Type B pancreatic cell (in vitro differentiated cells): Measurements from ENCODE around the gene PSME1. TPM values are rescaled to one million over a fixed set of nuclear protein-coding genes. Genes with fewer than 3 reads are reported as not detected.

Experiments used
- DNase-seq: peaks from one replicate; pipeline ENCODE4 v3.0.0; 2021; ENCODE audit warnings: mixed read lengths; ENCODE audit not compliant: unreplicated experiment; ENCODE audit errors: extremely low spot score
- H3K27ac Mint-ChIP-seq: 2 replicates; pipeline ENCODE4 v1.8.0; 2021; ENCODE audit warnings: mild to moderate bottlenecking, mixed read lengths
- H3K27me3 Mint-ChIP-seq: 2 replicates; pipeline ENCODE4 v1.8.0; 2021; ENCODE audit warnings: mixed read lengths
- H3K36me3 Mint-ChIP-seq: 2 replicates; pipeline ENCODE4 v1.8.0; 2021; ENCODE audit warnings: mixed read lengths
- H3K4me1 Mint-ChIP-seq: one replicate; pipeline ENCODE4 v1.8.0; 2021; ENCODE audit warnings: mixed read lengths; ENCODE audit not compliant: unreplicated experiment
- H3K4me3 Mint-ChIP-seq: 2 replicates; pipeline ENCODE4 v1.8.0; 2021; ENCODE audit warnings: mild to moderate bottlenecking, mixed read lengths
- H3K9me3 Mint-ChIP-seq: 2 replicates; pipeline ENCODE4 v1.8.0; 2021; ENCODE audit warnings: mixed read lengths
- total RNA-seq: library from RNA; stranded (reverse); gene quantifications from 2 replicates; pipeline ENCODE4 v1.2.1, GENCODE V29; 2021; ENCODE audit warnings: low replicate concordance
- TF ChIP-seq, protein P1 (sequence below): fragments of 200-600 bp; sonication (generic); conservative IDR thresholded peaks from 2 replicates; pipeline ENCODE4 v1.5.0; 2021; ENCODE audit warnings: antibody characterized with exemption, mild to moderate bottlenecking

The PSME1 gene
- total RNA-seq, 1 donor from 2014 or later, result 142 TPM

DNA sequence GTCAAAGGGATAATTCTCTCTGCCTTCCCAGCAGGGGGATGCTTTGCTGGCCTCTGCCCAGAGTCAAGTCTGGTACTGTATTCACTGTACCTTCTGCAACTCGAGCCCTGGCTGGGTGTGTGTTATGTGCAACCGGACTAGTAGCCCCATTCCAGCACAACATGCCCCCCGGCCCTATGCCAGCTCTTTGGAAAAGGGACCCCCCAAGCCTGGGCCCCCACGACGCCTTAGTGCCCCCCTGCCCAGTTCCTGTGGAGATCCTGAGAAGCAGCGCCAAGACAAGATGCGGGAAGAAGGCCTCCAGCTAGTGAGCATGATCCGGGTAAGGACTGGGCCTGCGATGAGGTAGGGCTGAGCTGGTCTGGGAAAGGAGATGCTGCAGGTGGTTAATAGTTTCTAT lies 14.6 kb downstream of the PSME1 start:
- Mint-ChIP-seq H3K36me3 (peaks cover 14% of the 10 kb centered on the region), H3K4me3 (no peak overlapping the region)
- TF ChIP-seq, protein P1, sequence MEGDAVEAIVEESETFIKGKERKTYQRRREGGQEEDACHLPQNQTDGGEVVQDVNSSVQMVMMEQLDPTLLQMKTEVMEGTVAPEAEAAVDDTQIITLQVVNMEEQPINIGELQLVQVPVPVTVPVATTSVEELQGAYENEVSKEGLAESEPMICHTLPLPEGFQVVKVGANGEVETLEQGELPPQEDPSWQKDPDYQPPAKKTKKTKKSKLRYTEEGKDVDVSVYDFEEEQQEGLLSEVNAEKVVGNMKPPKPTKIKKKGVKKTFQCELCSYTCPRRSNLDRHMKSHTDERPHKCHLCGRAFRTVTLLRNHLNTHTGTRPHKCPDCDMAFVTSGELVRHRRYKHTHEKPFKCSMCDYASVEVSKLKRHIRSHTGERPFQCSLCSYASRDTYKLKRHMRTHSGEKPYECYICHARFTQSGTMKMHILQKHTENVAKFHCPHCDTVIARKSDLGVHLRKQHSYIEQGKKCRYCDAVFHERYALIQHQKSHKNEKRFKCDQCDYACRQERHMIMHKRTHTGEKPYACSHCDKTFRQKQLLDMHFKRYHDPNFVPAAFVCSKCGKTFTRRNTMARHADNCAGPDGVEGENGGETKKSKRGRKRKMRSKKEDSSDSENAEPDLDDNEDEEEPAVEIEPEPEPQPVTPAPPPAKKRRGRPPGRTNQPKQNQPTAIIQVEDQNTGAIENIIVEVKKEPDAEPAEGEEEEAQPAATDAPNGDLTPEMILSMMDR, result no peak

DNA sequence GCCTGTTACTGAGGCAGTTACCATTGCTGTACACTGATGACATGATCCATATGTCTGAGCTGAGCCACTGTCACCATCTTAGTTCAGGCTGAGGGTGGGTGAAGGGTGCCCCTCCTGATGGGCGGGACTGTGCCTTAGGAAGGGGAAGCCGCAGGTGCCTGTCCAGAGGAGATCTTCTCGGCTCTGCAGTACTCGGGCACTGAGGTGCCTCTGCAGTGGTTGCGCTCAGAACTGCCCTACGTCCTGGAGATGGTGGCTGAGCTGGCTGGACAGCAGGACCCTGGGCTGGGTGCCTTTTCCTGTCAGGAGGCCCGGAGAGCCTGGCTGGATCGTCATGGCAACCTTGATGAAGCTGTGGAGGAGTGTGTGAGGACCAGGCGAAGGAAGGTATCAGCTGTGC lies 15.0 kb downstream of the PSME1 start:
- H3K36me3 Mint-ChIP-seq, result peaks cover 18% of the 10 kb centered on the region
- DNase-seq, result no peak
- peaks cover 16% of the 10 kb centered on the region for H3K4me1 Mint-ChIP-seq
- TF ChIP-seq, protein P1, result no peak
- H3K4me3 Mint-ChIP-seq, result no peak overlapping the region
- no peaks in the 10 kb centered on the region for H3K27me3 Mint-ChIP-seq
- no peaks in the 10 kb centered on the region for H3K9me3 Mint-ChIP-seq
- no peak overlapping the region for H3K27ac Mint-ChIP-seq

More for the DNA sequence above, 14.6 kb downstream of the PSME1 start:
- no peaks in the 10 kb centered on the region for H3K9me3 Mint-ChIP-seq
- no peak overlapping the region for H3K27ac Mint-ChIP-seq
- H3K4me1 Mint-ChIP-seq, result peaks cover 21% of the 10 kb centered on the region
- DNase-seq, result no peak
- H3K27me3 Mint-ChIP-seq, result no peaks in the 10 kb centered on the region

DNA sequence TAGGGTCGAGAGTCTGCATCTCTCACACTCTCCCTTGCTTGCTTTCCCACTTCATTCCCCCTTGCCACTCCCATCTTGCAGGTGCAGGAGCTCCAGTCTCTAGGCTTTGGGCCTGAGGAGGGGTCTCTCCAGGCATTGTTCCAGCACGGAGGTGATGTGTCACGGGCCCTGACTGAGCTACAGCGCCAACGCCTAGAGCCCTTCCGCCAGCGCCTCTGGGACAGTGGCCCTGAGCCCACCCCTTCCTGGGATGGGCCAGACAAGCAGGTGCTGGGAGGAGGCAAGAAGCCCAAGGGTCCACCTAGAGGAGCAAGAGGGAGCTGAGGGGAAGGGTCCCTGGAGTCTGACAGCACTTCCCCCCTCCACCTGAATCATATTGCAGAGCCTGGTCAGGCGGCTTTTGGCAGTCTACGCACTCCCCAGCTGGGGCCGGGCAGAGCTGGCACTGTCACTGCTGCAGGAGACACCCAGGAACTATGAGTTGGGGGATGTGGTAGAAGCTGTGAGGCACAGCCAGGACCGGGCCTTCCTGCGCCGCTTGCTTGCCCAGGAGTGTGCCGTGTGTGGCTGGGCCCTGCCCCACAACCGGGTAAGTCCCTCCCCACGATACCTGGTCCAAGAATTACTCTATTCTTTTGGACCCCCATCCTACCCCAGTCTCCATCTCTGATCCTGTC lies 15.5 kb downstream of the PSME1 start:
- H3K4me1 Mint-ChIP-seq, result peaks cover 12% of the 10 kb centered on the region
- TF ChIP-seq, protein P1, result no peak

DNA sequence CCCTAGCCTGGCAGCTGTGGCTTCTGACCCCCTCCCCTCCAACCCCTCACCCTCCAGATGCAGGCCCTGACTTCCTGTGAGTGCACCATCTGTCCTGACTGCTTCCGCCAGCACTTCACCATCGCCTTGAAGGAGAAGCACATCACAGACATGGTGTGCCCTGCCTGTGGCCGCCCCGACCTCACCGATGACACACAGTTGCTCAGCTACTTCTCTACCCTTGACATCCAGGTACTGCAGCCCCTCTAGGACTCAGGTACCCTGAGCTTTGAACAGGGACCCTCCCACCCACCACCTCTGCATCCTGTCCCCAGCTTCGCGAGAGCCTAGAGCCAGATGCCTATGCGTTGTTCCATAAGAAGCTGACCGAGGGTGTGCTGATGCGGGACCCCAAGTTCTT lies 19.1 kb downstream of the PSME1 start:
- peaks cover 19% of the 10 kb centered on the region for H3K36me3 Mint-ChIP-seq
- no peaks in the 10 kb centered on the region for H3K4me1 Mint-ChIP-seq
- no peak for DNase-seq
- TF ChIP-seq, protein P1, result no peak
- no peaks in the 10 kb centered on the region for H3K27me3 Mint-ChIP-seq
- H3K9me3 Mint-ChIP-seq, result no peaks in the 10 kb centered on the region
- no peak overlapping the region for H3K27ac Mint-ChIP-seq
- no peak overlapping the region for H3K4me3 Mint-ChIP-seq

More for the DNA sequence above, 15.5 kb downstream of the PSME1 start:
- no peak overlapping the region for H3K27ac Mint-ChIP-seq
- no peak for DNase-seq
- peaks cover 19% of the 10 kb centered on the region for H3K36me3 Mint-ChIP-seq
- H3K9me3 Mint-ChIP-seq, result no peaks in the 10 kb centered on the region
- H3K27me3 Mint-ChIP-seq, result no peaks in the 10 kb centered on the region
- H3K4me3 Mint-ChIP-seq, result no peak overlapping the region

DNA sequence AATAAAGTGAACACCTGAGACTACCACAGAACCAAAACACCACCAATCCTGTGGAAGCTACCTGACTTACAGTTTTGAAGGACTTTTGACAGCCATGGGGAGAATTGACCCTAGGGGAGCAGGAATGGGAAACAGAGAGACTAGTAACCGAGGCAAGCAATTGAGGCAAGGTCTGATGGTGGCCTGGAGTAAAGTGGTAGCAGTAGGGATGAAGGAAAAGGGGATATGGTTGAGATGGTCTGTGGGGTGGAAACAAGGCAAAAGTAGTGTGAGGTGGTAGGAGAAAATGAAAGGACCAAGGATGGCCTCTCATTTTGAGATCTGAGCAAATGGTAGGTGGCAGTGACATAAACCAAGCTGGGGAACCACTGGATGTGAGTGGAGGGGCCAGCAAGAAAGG lies 20.8 kb downstream of the PSME1 start:
- no peaks in the 10 kb centered on the region for H3K9me3 Mint-ChIP-seq
- DNase-seq, result no peak
- H3K36me3 Mint-ChIP-seq, result peaks cover 21% of the 10 kb centered on the region
- no peak overlapping the region for H3K27ac Mint-ChIP-seq
- TF ChIP-seq, protein P1, result no peak
- H3K27me3 Mint-ChIP-seq, result no peaks in the 10 kb centered on the region
- H3K4me3 Mint-ChIP-seq, result no peak overlapping the region
- H3K4me1 Mint-ChIP-seq, result peaks cover 10% of the 10 kb centered on the region

DNA sequence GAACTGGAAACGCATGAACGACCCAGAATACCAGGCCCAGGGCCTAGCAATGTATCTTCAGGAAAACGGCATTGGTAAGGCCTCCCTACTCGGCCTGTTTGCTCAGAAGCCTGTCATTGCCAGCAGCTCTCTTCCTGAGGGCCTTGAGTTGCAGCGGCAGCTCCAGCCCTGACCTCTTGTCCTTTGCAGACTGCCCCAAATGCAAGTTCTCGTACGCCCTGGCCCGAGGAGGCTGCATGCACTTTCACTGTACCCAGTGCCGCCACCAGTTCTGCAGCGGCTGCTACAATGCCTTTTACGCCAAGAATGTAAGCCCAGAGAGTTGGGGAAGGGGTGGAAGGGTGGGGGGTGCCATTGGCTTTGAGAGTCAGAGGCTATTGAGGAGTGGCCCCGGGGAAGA lies 21.3 kb downstream of the PSME1 start:
- H3K9me3 Mint-ChIP-seq, result no peaks in the 10 kb centered on the region
- H3K36me3 Mint-ChIP-seq, result peaks cover 26% of the 10 kb centered on the region
- peaks cover 15% of the 10 kb centered on the region for H3K4me1 Mint-ChIP-seq
- no peaks in the 10 kb centered on the region for H3K27me3 Mint-ChIP-seq
- TF ChIP-seq, protein P1, result no peak
- H3K27ac Mint-ChIP-seq, result no peak overlapping the region
- no peak overlapping the region for H3K4me3 Mint-ChIP-seq
- DNase-seq, result no peak
